ENCODE results near the gene SP8.

Gene SP8

GRCh38 chr7:20748853-20749252 is 37.8 kb downstream of the SP8 start:
- no peak for FAIRE-seq

- FAIRE-seq, result no peak
These were observed 39.7 kb downstream of the SP8 start for GRCh38 chr7:20747001-20747400.

- FAIRE-seq, result no peak
These were observed 41.0 kb downstream of the SP8 start for GRCh38 chr7:20745702-20746101.

- no peak for FAIRE-seq
These were observed 41.7 kb downstream of the SP8 start for GRCh38 chr7:20744954-20745446.

GRCh38 chr7:20742913-20743312 is 43.8 kb downstream of the SP8 start:
- FAIRE-seq, result no peak

- no peak for FAIRE-seq
These were observed 44.9 kb downstream of the SP8 start for GRCh38 chr7:20741801-20742200.

- FAIRE-seq, result no peak
These were observed 47.9 kb downstream of the SP8 start for GRCh38 chr7:20738518-20739481.

GRCh38 chr7:20737840-20738448 is 48.7 kb downstream of the SP8 start:
- no peak for FAIRE-seq

- FAIRE-seq, result no peak
These were observed 51.2 kb downstream of the SP8 start for GRCh38 chr7:20735346-20736065.
